Measurements from ENCODE around the gene TRAPPC5. TPM values are rescaled to one million over a fixed set of nuclear protein-coding genes. Genes with fewer than 3 reads are reported as not detected.
"Not testable (repeated sequence)": the region's sequence is repeated elsewhere in the genome, so short reads cannot be mapped to it uniquely, and the experiment has no call there.

TRAPPC5 gene
- 50.4 and 95.9 TPM in 2 replicates for total RNA-seq
- 175 TPM for polyA plus RNA-seq (2012)

GRCh38 chr19:7680606-7681339 is at the start of gene TRAPPC5:
Gene TRAPPC5, plus strand, starts transcription at chr19:7680833. Its CDS starts 1,421 bp downstream, at chr19:7682254.
- DNase-seq (ENCODE audit: low read depth): peak; percentile 78

- DNase-seq (ENCODE audit: low read depth): no peak
These were observed 49.1 kb upstream of the TRAPPC5 start for GRCh38 chr19:7631577-7631976.

- no peak for DNase-seq (ENCODE audit: low read depth)
These were observed 48.1 kb upstream of the TRAPPC5 start for GRCh38 chr19:7632340-7633203.

GRCh38 chr19:7633698-7634097 is 46.9 kb upstream of the TRAPPC5 start, which contains the start of gene PCP2:
Gene PCP2, minus strand, starts transcription at chr19:7633719. Its CDS starts 262 bp downstream, at chr19:7633457.
- DNase-seq (ENCODE audit: low read depth): no peak

- DNase-seq (ENCODE audit: low read depth): no peak
These were observed 45.0 kb upstream of the TRAPPC5 start for GRCh38 chr19:7635670-7636069.

GRCh38 chr19:7636317-7636690 is 44.3 kb upstream of the TRAPPC5 start:
- no peak for DNase-seq (ENCODE audit: low read depth)

- no peak for DNase-seq (ENCODE audit: low read depth)
These were observed 43.8 kb upstream of the TRAPPC5 start, which contains the start of gene STXBP2 for GRCh38 chr19:7636691-7637373. Gene STXBP2, plus strand, starts transcription at chr19:7637110. Its CDS starts 40 bp downstream, at chr19:7637150.

GRCh38 chr19:7637374-7638256 is 43.0 kb upstream of the TRAPPC5 start:
- no peak for DNase-seq (ENCODE audit: low read depth)

GRCh38 chr19:7638802-7639465 is 41.7 kb upstream of the TRAPPC5 start:
- no peak for DNase-seq (ENCODE audit: low read depth)

- no peak for DNase-seq (ENCODE audit: low read depth)
These were observed 40.7 kb upstream of the TRAPPC5 start for GRCh38 chr19:7639863-7640348.

- DNase-seq (ENCODE audit: low read depth): no peak
These were observed 39.8 kb upstream of the TRAPPC5 start for GRCh38 chr19:7640803-7641202.

- DNase-seq (ENCODE audit: low read depth): no peak
These were observed 39.0 kb upstream of the TRAPPC5 start for GRCh38 chr19:7641290-7642276.

GRCh38 chr19:7642295-7643030 is 38.2 kb upstream of the TRAPPC5 start:
- no peak for DNase-seq (ENCODE audit: low read depth)

- DNase-seq (ENCODE audit: low read depth): no peak
These were observed 37.6 kb upstream of the TRAPPC5 start for GRCh38 chr19:7643031-7643415.

- not testable (repeated sequence) for DNase-seq (ENCODE audit: low read depth)
These were observed 36.7 kb upstream of the TRAPPC5 start for GRCh38 chr19:7643629-7644549.

- no peak for DNase-seq (ENCODE audit: low read depth)
These were observed 36.1 kb upstream of the TRAPPC5 start for GRCh38 chr19:7644550-7644877.

- no peak for DNase-seq (ENCODE audit: low read depth)
These were observed 35.5 kb upstream of the TRAPPC5 start for GRCh38 chr19:7645163-7645562.
